GM13976 (cell line): Measurements from ENCODE around the gene MCMBP.

Experiments
- DNase-seq: peaks from one replicate; pipeline ENCODE4 v3.0.0; 2012; ENCODE audit warnings: low spot score
- CTCF ChIP-seq: IDR thresholded peaks from 2 replicates; pipeline ENCODE4 v1.5.1; 2012; ENCODE audit warnings: borderline replicate concordance, mild to moderate bottlenecking; ENCODE audit not compliant: insufficient read depth; ENCODE audit errors: extremely low read depth, missing control alignments, control extremely low read depth
- in situ Hi-C: fragments of 300-500 bp; cut with MboI; formaldehyde crosslinking; loops from one replicate; pipeline ENCODE4 v1.12.0; 2022; ENCODE audit warnings: low sequenced_read_pairs, mixed read lengths, inconsistent platforms; ENCODE audit not compliant: unreplicated experiment

Gene MCMBP

DNA sequence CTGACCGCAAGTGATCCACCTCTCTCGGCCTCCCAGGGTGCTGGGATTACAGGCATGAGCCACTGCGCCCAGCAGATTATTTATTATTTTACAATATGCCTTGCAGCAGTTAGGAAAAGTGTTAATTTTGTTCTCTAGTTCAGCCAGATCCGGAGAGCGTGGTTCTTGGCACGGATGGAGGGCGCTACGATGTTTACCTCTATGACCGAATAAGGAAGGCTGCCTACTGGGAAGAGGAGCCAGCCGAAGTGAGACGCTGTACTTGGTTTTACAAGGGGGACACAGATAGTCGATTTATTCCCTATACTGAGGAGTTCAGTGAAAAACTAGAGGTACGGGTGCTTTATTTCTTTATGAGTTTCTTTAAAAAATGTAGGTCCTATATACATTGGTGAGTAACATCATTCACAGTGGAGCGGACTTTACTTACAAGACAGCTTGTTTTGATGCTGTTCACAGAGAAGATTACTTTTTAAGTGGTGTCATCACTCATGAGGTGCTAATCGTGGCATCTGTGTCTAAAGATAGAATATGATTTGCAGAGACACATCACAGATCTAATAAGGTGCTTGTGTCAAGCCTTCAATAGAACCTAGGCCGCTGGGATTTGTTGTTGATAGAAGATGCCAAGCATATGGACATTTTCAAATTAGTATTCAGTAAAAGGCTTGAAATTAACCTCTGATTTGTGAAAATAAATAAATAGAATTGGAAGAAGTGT, 31.5 kb upstream of the MCMBP start:
- in situ Hi-C loops = no loop called here

DNA sequence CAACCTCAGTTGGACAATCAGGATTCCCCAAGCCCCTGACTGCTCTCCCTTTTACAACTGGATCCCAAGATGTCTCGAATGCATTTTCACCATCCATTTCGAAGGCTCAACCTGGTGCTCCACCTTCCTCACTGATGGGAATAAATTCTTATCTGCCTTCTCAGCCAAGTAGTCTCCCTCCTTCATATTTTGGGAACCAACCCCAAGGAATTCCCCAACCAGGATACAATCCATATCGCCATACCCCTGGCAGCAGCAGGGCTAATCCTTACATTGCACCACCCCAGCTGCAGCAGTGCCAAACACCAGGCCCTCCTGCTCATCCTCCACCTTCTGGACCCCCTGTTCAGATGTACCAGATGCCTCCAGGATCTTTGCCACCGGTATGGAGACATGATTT, 25.9 kb upstream of the MCMBP start:
- no peak for TF ChIP-seq CTCF
- no peak for DNase-seq
- in situ Hi-C loops = no loop called here

More for the DNA sequence above, 31.5 kb upstream of the MCMBP start:
- TF ChIP-seq CTCF = no peak
- no peak for DNase-seq

DNA sequence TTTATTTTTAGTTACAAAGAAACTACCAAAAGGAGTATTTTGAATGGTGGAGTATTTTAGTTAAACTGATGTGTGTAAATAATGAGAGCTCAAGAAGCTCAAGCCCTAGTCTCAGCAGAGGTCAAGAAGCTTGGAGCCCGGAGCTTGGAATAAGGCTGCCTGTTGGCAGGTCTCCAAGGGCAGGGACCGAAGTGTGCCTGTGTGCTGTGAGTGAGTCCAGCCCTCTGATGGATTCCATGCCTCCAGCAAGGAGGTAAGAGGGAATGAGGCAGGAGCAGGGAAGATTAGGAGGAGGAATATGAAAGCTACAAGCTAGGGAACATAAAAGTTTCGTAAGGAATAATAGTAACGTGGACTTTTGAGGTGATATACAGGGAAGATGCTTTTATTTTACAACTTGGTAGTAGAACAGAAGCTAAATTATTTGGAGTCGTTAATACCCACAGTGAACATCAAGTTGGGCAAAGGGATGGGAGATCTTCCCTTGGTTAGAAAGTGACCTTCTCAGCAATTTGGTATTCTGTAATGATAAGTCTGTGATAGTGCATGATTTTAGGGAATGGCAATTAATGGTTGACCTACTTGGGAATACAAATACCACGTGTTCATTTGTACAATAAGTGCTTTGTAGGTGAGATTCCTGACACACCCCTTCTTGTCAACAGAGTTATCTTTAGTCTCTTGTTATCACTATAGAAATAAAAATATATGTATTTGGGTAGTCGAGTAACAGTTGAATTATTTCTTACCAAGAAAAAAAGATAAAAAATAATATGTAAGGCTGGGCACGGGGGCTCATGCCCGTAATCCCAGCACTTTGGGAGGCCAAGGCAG, 24.5 kb upstream of the MCMBP start:
- TF ChIP-seq CTCF = no peak
- in situ Hi-C loops = no loop called here
- no peak for DNase-seq

DNA sequence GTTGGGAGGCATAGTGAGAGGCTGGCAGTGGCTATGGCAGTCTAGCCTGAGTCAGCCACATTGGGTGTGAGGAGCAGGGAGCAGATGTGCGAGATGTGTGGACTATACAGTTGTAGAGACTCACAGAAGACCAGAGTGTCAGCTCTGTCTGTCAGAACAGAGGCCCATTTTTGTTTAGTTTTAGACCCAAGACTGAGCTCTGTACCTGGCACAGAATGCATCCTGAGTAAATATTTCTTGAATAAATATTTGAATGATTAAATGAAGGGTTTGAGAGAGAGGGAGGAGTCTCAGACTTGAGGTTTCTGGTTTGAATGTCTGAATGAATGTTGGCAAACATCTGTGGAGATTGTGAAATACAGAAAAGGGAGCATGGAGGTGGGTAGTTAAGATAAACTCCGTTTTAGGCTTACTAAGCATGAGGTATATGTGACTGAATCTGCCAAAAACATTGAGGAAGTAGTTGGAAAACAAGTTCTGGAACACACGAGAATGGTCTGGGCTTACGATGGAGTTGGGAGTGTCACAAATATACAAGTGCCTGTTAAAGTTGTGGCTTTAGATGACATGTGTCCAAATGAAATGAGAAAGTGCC, 23.5 kb upstream of the MCMBP start:
- in situ Hi-C loops = no loop called here
- TF ChIP-seq CTCF = no peak
- no peak for DNase-seq

GRCh38 chr10:119893845-119894427, 21.3 kb upstream of the MCMBP start:
- no peak for DNase-seq
- no peak for TF ChIP-seq CTCF
- in situ Hi-C loops = no loop called here

DNA sequence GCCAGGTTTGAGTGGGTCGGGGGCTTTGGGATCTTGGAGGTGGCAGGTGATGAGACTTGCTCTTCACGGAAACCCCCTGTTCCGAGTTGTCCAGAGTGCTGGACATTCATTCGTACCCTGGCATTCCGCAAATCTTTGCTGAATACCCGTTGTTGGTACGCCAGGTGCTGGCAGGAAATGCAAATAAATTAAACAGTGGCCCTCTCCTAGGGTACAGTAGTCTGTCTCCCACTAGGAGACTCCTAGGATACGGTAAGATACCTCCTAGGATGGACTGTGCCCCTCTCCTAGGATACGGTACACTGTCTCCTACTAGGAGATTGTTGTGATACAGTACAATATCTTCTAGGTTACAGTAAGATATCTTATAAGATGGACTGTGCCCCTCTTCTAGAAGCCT, 20.4 kb upstream of the MCMBP start:
- no peak for TF ChIP-seq CTCF
- no peak for DNase-seq
- in situ Hi-C loops = no loop called here
